ENCODE data around the gene PIR.

The PIR gene

GRCh38 chrX:15483891-15484290, 9.2 kb downstream of the PIR start:
- no peak for DNase-seq (ENCODE audit: low spot score)

- DNase-seq (ENCODE audit: low spot score) = no peak
Observed at GRCh38 chrX:15475486-15475885, 17.6 kb downstream of the PIR start.

GRCh38 chrX:15475021-15475420, 18.1 kb downstream of the PIR start:
- DNase-seq (ENCODE audit: low spot score) = no peak

- DNase-seq (ENCODE audit: low spot score) = no peak
Observed at GRCh38 chrX:15474028-15474427, 19.1 kb downstream of the PIR start.

DNA sequence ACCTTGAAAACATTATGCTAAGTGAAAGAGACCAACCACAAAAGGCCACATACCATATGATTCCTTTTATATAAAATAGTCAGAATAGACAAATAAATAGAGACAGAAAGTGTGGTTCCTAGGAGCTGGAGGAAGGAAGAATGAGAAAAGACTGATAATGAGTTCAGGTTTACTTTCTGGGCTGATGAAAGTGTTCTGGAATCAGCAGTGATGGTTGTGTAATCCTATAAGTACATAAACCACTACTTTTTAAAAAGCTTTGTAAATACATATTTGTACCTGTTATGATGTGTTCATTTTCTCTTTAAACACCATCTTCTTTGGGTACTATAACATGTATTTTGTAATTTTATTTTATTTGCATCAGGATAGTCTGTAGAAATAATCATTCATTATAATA, 20.6 kb downstream of the PIR start:
- DNase-seq (ENCODE audit: low spot score) = no peak

GRCh38 chrX:15471028-15471427, 22.1 kb downstream of the PIR start:
- peak; percentile 74 for DNase-seq (ENCODE audit: low spot score)

DNA sequence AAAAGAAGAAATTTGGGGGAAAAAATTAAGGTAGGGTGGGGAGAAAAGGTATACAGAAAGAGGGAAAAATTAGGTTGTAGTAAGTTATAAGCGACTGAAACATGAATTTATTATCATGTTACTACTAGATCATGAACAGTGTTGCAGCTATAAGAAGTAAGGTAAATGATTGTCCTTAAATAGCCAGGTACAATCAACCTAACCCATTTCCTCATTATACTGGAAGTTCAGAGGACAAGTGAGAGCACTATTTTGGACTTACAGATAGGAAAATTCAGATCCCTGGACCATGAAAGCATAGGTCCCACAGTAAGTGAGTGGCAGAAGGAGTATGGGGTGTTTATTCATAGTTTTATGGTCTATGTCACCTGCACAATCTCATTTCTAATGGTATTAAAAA, 23.5 kb downstream of the PIR start:
- DNase-seq (ENCODE audit: low spot score) = no peak

GRCh38 chrX:15468036-15468435, 25.1 kb downstream of the PIR start:
- DNase-seq (ENCODE audit: low spot score) = peak; percentile 18

DNA sequence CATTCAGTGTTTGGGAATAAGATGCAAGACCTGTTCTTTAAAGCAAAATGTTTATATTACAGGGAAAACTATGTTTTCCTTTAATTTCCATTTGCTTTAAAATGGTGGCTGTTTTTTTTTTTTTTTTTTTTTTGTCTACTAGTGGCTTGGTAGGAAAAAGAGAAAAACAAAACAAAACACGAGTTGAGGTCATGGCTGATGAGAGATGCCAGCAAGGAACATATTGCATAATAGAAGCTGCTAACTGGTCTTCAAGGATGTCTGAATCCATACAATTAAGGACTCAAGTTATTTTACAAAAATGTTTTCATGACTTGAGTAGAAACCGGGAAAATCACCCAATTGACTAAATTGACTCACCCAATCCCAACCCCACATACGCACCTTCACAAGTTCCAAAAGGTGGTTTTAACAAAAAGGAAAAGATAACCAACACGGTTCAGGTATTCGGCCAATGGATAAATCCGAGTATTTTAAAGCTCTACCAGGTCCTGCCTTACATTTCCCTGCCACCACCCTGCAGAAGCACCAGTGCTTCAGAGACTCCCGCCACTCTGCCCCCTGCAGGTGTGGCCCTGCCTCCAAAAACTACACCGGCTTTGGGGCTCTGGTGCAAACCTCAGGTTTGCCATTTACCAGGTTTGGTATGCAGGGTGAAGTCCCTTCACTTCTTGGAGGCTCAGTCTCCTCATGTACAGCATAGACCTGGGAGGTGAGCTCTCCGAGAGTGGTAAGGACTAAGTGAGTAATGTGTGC, 27.1 kb downstream of the PIR start:
- no peak for DNase-seq (ENCODE audit: low spot score)

DNA sequence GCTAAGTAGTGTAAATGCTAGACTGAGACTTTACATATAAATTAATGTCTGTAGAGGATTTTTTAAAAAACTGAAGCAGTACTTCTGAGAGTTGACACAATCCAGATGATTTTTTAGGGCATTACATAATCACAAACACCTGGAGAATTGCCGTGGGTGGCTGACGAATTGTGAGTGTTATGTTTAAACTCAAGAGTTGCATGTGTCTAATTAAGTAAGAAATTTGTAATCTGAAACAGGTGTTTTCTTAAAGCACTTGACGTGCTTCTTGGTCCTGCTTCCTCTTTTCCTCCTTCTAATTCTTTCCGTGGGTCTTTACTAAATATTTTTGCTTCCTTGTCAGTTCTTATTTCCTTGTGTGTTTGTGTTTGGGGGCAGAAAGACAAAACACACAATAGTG, 27.8 kb downstream of the PIR start:
- no peak for DNase-seq (ENCODE audit: low spot score)

GRCh38 chrX:15464704-15465103, 28.4 kb downstream of the PIR start:
- DNase-seq (ENCODE audit: low spot score) = no peak

GRCh38 chrX:15451913-15452312, 41.2 kb downstream of the PIR start:
- no peak for DNase-seq (ENCODE audit: low spot score)

GRCh38 chrX:15448010-15448639, 45.0 kb downstream of the PIR start:
- no peak for DNase-seq (ENCODE audit: low spot score)

DNA sequence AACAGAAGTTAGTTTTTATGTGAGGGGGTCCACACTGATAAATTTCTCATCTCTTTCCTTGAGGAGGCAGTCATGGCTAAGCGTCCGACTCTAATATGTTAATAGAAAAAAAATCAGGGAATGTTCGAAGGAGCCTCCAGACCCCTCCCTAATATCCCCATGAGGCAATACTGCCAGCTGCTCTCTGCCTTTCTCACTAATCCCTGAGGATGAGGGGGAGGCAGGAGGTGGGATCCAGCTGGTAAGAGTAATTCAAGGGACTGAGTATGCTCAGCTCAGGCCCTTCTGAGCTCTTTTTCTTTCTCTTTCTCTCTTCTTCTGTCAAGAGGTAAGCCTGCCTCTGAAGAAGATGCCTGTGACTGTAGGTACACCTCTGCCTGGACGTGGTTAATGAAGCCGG, 51.7 kb downstream of the PIR start:
- DNase-seq (ENCODE audit: low spot score) = no peak

- DNase-seq (ENCODE audit: low spot score) = no peak
Observed at GRCh38 chrX:15438332-15438731, 54.8 kb downstream of the PIR start.

- DNase-seq (ENCODE audit: low spot score) = no peak
Observed at GRCh38 chrX:15437724-15438123, 55.4 kb downstream of the PIR start.

DNA sequence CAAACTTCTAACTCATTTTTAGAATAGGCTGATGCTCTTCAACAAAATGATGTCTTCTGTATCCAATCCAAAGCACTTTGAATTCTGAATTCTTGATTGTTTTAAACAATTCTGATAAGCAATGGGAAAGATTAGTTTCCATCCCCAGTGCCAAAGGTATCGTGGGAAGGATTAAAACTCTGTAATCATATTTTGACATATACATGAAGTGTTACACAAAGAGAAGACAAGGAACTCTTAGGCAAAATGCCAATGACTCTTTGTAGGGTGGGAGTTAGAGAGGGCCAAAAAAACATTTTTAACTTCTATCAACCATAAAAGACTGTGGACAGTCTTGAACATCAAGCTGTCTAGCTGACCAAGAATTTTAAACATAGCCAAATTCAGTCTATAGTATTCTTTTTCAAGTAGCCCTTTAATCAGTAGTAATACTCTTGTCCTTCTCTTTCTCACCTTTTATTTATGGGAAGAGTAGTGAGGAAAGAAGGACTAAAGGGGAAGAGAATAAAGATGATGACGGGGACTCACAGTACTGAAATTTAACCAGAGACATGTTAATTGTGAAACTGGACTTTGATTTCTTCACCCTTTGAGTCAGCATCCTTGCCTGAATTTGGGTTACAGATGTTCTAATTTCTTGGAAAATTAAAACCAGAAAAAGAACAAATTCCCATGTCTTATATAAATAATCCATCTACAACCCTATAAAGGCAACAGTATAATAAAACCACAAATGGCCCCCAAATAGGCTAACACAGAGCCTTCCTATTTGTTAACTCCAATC, 57.1 kb downstream of the PIR start:
- DNase-seq (ENCODE audit: low spot score) = no peak

DNA sequence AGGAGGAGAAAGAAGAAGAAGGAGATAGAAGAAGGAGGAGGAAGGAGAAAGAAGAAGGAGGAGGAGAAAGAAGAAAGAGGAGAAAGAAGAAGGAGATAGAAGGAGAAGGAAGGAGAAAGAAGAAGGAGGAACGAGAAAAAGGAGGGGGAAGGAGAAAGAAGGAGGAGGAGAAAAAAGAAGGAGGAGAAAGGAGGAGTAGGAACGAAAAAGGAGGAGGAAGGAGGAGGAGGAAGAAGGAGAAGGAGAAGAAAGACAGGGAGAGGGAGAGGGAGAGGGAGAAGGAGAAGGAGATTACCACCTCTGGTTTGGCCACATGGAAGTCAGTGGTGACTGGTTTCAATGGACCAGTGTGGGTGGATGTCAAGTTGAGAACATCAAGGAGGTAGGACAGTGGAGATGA, 58.9 kb downstream of the PIR start:
- no peak for DNase-seq (ENCODE audit: low spot score)

- DNase-seq (ENCODE audit: low spot score) = no peak
Observed at GRCh38 chrX:15430584-15430983, 62.5 kb downstream of the PIR start.

DNA sequence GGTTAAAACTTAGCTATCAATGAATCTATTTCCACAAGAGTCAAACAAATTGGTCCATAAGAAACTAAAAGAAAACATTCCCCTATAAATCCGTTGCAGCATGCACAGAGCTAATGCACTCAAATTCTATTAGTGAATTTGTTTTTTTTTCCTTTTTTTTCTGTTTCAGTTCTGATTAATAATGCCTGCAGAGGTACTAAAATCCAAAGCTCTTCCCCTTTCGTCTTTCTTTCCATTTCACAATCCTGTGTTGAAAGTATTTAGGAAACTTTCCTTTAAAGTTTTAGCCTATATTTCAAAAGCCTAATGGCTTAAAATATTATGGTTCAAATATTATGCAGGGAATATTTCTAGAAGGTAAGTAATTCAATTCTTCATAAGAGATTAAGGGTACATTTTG, 63.1 kb downstream of the PIR start:
- DNase-seq (ENCODE audit: low spot score) = no peak

DNA sequence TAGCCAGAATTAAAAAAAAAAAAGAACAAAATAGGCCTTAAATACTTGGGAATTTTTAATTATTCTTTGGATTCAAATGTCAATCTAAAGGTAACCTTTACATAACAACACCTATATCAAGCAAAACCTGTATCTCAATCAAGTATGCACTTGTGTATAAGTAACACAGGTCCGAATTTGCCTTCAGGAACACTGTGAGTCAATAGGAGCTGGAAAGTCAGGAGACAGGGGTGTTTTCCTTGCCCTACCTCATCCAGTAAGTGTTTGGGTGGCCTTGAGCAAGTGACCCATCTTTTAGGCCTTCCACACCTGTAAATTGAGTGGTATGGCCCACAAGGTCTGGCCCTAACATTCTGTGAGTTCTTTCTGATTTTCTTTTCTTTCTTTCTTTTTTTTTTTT, 68.1 kb downstream of the PIR start:
- DNase-seq (ENCODE audit: low spot score) = no peak

DNA sequence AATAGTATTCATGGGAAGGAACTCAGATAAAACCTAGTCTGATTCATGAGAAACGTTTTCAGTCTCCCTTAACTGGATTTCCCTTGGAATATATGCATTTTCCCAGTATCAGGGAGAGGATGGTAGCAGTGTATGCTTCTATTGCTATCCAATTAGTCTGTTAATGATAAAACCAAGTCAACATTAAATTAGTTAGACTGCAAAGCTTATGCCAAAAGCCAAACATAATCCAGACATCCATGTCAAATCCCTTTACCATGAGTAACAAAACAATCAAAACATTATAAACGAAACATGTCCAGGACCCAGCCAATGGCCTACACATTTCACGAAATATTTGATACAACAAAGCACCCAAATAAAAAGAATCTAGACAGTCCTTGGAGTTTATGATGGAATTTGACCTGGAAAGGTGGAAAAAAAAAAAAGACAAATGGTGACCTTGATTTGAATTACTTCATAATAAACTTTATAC, 74.4 kb downstream of the PIR start:
- DNase-seq (ENCODE audit: low spot score) = no peak

- DNase-seq (ENCODE audit: low spot score) = no peak
Observed at GRCh38 chrX:15418041-15418706, 75.0 kb downstream of the PIR start.

Measured in activated CD4-positive, alpha-beta T cell treated with anti-CD3 and anti-CD28 coated beads, Interleukin-2, Interleukin-4, amounts not matched to agents 100 ng/mL and 50 ng/mL, durations not matched to agents 16 hours and 8 hours (primary cell).